Thyroid gland (tissue), 4 donors: ENCODE data around the gene SLC8B1.

Experiments
- POLR2A ChIP-seq, 2 donors: fragments of 450-650 bp; IDR thresholded peaks; one replicate each; pipeline ENCODE4 v1.6.1; 2017; ENCODE audit warnings: antibody characterized with exemption in 2 of 2, mild to moderate bottlenecking in 2 of 2, moderate library complexity in 1 of 2
- TF ChIP-seq, protein P1 (sequence below), 6 experiments: fragments of 200-600 bp in 3 of 6; fragments of 450-650 bp in 3 of 6; sonication (generic) in 3 of 6; IDR thresholded peaks; one replicate each; pipeline ENCODE4 v1.5.1; 2016 to 2019; ENCODE audit warnings: antibody characterized with exemption in 6 of 6, mild to moderate bottlenecking in 2 of 6, inconsistent platforms in 1 of 6, moderate library complexity in 1 of 6

- no peak for TF ChIP-seq POLR2A (IDR thresholded peaks at IDR 0.05)
- TF ChIP-seq, protein P1, sequence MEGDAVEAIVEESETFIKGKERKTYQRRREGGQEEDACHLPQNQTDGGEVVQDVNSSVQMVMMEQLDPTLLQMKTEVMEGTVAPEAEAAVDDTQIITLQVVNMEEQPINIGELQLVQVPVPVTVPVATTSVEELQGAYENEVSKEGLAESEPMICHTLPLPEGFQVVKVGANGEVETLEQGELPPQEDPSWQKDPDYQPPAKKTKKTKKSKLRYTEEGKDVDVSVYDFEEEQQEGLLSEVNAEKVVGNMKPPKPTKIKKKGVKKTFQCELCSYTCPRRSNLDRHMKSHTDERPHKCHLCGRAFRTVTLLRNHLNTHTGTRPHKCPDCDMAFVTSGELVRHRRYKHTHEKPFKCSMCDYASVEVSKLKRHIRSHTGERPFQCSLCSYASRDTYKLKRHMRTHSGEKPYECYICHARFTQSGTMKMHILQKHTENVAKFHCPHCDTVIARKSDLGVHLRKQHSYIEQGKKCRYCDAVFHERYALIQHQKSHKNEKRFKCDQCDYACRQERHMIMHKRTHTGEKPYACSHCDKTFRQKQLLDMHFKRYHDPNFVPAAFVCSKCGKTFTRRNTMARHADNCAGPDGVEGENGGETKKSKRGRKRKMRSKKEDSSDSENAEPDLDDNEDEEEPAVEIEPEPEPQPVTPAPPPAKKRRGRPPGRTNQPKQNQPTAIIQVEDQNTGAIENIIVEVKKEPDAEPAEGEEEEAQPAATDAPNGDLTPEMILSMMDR (IDR thresholded peaks at IDR 0.05) = no peak
Measured at GRCh38 chr12:113285679-113286610, 49.0 kb downstream of the SLC8B1 start.
